Thoracic aorta (tissue), 2 donors: ENCODE data around the gene FRMD3. TPM values are rescaled to one million over a fixed set of nuclear protein-coding genes. Genes with fewer than 3 reads are reported as not detected.

Experiments used
- ATAC-seq: fragments of 150-250 bp; one replicate; pipeline ENCODE4 v1.8.0; 2017; ENCODE audit warnings: low read depth; ENCODE audit not compliant: insufficient number of reproducible peaks, low FRiP score
- DNase-seq: peaks from one replicate; pipeline ENCODE4 v3.0.0-alpha.2; 2020; ENCODE audit warnings: low spot score
- H3K27ac ChIP-seq, 2 donors: fragments of 200-600 bp; sonication (generic); 1 replicate in 1 of 2; 2 replicates in 1 of 2; pipeline ENCODE4 v1.5.1; 2016; ENCODE audit warnings: mild to moderate bottlenecking in 2 of 2, moderate library complexity in 2 of 2
- H3K27me3 ChIP-seq: fragments of 200-600 bp; sonication (generic); replicated peaks from 2 replicates; pipeline ENCODE4 v1.6.0; 2016; ENCODE audit warnings: mild to moderate bottlenecking; ENCODE audit not compliant: insufficient read depth
- H3K36me3 ChIP-seq: fragments of 200-600 bp; sonication (generic); one replicate; pipeline ENCODE4 v1.5.1; 2016
- H3K4me1 ChIP-seq, 2 donors: fragments of 200-600 bp; sonication (generic); 1 replicate in 1 of 2; 2 replicates in 1 of 2; pipeline versions ENCODE4 v1.5.1 to v1.6.0; 2016; ENCODE audit warnings: low read depth in 2 of 2, mild to moderate bottlenecking in 1 of 2; ENCODE audit not compliant: control insufficient read depth in 1 of 2
- H3K4me3 ChIP-seq: fragments of 200-600 bp; sonication (generic); 2 replicates; pipeline ENCODE4 v1.5.1; 2016; ENCODE audit warnings: mild to moderate bottlenecking
- H3K9me3 ChIP-seq: fragments of 200-600 bp; sonication (generic); 2 replicates; pipeline ENCODE4 v1.5.1; 2016
- CTCF ChIP-seq: fragments of 200-600 bp; sonication (generic); IDR thresholded peaks from one replicate; pipeline ENCODE4 v1.5.1; 2019; ENCODE audit warnings: antibody characterized with exemption
- total RNA-seq, 2 donors: library from RNA; depleted of rRNA; stranded (reverse); fragments of >200 nt; gene quantifications; one replicate each; pipeline versions ENCODE4 v1.1.0 to v1.2.3, GENCODE V29; 2016

Gene FRMD3
- total RNA-seq, 2 donors from 2014 or later, result 5.2 to 6.2 TPM

- Histone ChIP-seq H3K27me3 (no peaks in the 10 kb centered on the region), H3K9me3 (no peaks in the 10 kb centered on the region), H3K4me1 (no peaks in the 10 kb centered on the region), H3K4me3 (no peak overlapping the region), H3K36me3 (no peaks in the 10 kb centered on the region), H3K27ac (no peak overlapping the region)
- TF ChIP-seq CTCF, result no peak
- no peak for ATAC-seq
- no peak for DNase-seq
These were observed 118.2 kb downstream of the FRMD3 start for GRCh38 chr9:83419961-83420360.

GRCh38 chr9:83418283-83418682 lies 119.9 kb downstream of the FRMD3 start:
- no peak for TF ChIP-seq CTCF

GRCh38 chr9:83413367-83413766 lies 124.8 kb downstream of the FRMD3 start:
- no peaks in the 10 kb centered on the region for H3K9me3 ChIP-seq
- no peak for TF ChIP-seq CTCF
- H3K4me1 ChIP-seq, result peaks cover 7 to 19% of the 10 kb centered on the region in 2 donors
- DNase-seq (no peak), ATAC-seq (no peak)
- H3K36me3 ChIP-seq, result no peaks in the 10 kb centered on the region
- no peak overlapping the region for H3K27ac ChIP-seq
- no peaks in the 10 kb centered on the region for H3K27me3 ChIP-seq
- H3K4me3 ChIP-seq, result no peak overlapping the region

More at GRCh38 chr9:83418283-83418682, 119.9 kb downstream of the FRMD3 start:
- no peaks in the 10 kb centered on the region for H3K27me3 ChIP-seq
- no peaks in the 10 kb centered on the region for H3K9me3 ChIP-seq
- no peaks in the 10 kb centered on the region for H3K36me3 ChIP-seq
- H3K27ac ChIP-seq, result no peak overlapping the region
- DNase-seq, result no peak
- no peak for ATAC-seq
- no peak overlapping the region for H3K4me3 ChIP-seq
- peaks cover 6 to 14% of the 10 kb centered on the region in 2 donors for H3K4me1 ChIP-seq

GRCh38 chr9:83410701-83411100 lies 127.5 kb downstream of the FRMD3 start:
- Histone ChIP-seq H3K27me3 (no peaks in the 10 kb centered on the region), H3K4me1 (peaks cover 7 to 25% of the 10 kb centered on the region in 2 donors), H3K4me3 (no peak overlapping the region), H3K9me3 (peaks cover 4% of the 10 kb centered on the region), H3K27ac (no peak overlapping the region), H3K36me3 (no peaks in the 10 kb centered on the region)
- DNase-seq (no peak), ATAC-seq (no peak)
- TF ChIP-seq CTCF, result no peak

- no peak for TF ChIP-seq CTCF
- Histone ChIP-seq H3K36me3 (no peaks in the 10 kb centered on the region), H3K4me3 (no peak overlapping the region), H3K27me3 (no peaks in the 10 kb centered on the region), H3K9me3 (peaks cover 4% of the 10 kb centered on the region), H3K27ac (no peak overlapping the region), H3K4me1 (peaks cover 4 to 21% of the 10 kb centered on the region in 2 donors)
- ATAC-seq (no peak), DNase-seq (no peak)
These were observed 131.3 kb downstream of the FRMD3 start for GRCh38 chr9:83406921-83407320.
